ENCODE data around the gene KAZN.

DNA sequence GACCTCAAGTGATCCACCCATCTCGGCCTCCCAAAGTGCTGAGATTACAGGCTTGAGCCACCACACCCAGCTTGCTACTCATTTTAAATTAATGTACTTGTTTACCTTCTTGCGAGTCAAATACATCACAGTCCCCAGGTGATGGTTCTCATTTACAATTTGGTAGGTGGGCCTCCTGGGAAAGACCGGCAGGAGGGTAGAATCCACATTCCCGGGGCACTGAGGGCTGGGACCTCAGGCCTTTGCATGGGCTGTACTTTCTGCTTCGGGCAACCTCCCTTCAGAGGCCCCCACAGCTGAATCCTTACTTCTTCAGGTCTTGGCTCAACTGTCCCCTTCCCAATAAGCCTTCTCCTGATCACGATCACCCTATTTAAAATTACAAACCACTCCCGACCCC is 165.5 kb downstream of the KAZN start:
- TF ChIP-seq, protein P1, sequence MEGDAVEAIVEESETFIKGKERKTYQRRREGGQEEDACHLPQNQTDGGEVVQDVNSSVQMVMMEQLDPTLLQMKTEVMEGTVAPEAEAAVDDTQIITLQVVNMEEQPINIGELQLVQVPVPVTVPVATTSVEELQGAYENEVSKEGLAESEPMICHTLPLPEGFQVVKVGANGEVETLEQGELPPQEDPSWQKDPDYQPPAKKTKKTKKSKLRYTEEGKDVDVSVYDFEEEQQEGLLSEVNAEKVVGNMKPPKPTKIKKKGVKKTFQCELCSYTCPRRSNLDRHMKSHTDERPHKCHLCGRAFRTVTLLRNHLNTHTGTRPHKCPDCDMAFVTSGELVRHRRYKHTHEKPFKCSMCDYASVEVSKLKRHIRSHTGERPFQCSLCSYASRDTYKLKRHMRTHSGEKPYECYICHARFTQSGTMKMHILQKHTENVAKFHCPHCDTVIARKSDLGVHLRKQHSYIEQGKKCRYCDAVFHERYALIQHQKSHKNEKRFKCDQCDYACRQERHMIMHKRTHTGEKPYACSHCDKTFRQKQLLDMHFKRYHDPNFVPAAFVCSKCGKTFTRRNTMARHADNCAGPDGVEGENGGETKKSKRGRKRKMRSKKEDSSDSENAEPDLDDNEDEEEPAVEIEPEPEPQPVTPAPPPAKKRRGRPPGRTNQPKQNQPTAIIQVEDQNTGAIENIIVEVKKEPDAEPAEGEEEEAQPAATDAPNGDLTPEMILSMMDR (IDR thresholded peaks at IDR 0.05; ENCODE audit: poor library complexity, severe bottlenecking) = no peak
- no peak for TF ChIP-seq TAF1 (IDR thresholded peaks at IDR 0.05; ENCODE audit: low read depth)
